ENCODE results near the gene ELMO1.

The ELMO1 gene

GRCh38 chr7:36870625-36871354, 577.9 kb downstream of the ELMO1 start:
- no peak for DNase-seq (ENCODE audit: extremely low read depth in 1 of 2, low read depth in 1 of 2)

GRCh38 chr7:36868727-36869411, 579.8 kb downstream of the ELMO1 start:
- DNase-seq (ENCODE audit: extremely low read depth in 1 of 2, low read depth in 1 of 2): no peak

- DNase-seq (ENCODE audit: extremely low read depth in 1 of 2, low read depth in 1 of 2): no peak
Observed at GRCh38 chr7:36865019-36865418, 583.6 kb downstream of the ELMO1 start.

GRCh38 chr7:36863901-36864701, 584.6 kb downstream of the ELMO1 start:
- DNase-seq (ENCODE audit: extremely low read depth in 1 of 2, low read depth in 1 of 2): peak; percentile 9

GRCh38 chr7:36862771-36863261, 585.8 kb downstream of the ELMO1 start:
- no peak for DNase-seq (ENCODE audit: extremely low read depth in 1 of 2, low read depth in 1 of 2)

GRCh38 chr7:36861656-36862055, 587.0 kb downstream of the ELMO1 start:
- no peak for DNase-seq (ENCODE audit: extremely low read depth in 1 of 2, low read depth in 1 of 2)

GRCh38 chr7:36860681-36861080, 588.0 kb downstream of the ELMO1 start:
- DNase-seq (ENCODE audit: extremely low read depth in 1 of 2, low read depth in 1 of 2): no peak

- DNase-seq (ENCODE audit: extremely low read depth in 1 of 2, low read depth in 1 of 2): no peak
Observed at GRCh38 chr7:36855330-36855729, 593.3 kb downstream of the ELMO1 start.

- DNase-seq (ENCODE audit: extremely low read depth in 1 of 2, low read depth in 1 of 2): no peak
Observed at GRCh38 chr7:36854652-36855051, 594.0 kb downstream of the ELMO1 start.

GRCh38 chr7:36852931-36853330, 595.7 kb downstream of the ELMO1 start:
- DNase-seq (ENCODE audit: extremely low read depth in 1 of 2, low read depth in 1 of 2): no peak

- no peak for DNase-seq (ENCODE audit: extremely low read depth in 1 of 2, low read depth in 1 of 2)
Observed at GRCh38 chr7:36852017-36852416, 596.6 kb downstream of the ELMO1 start.

GRCh38 chr7:36851382-36851781, 597.3 kb downstream of the ELMO1 start:
- DNase-seq (ENCODE audit: extremely low read depth in 1 of 2, low read depth in 1 of 2): no peak

- no peak for DNase-seq (ENCODE audit: extremely low read depth in 1 of 2, low read depth in 1 of 2)
Observed at GRCh38 chr7:36847946-36848345, 600.7 kb downstream of the ELMO1 start.

GRCh38 chr7:36844374-36844773, 604.3 kb downstream of the ELMO1 start:
- DNase-seq (ENCODE audit: extremely low read depth in 1 of 2, low read depth in 1 of 2): no peak

- DNase-seq (ENCODE audit: extremely low read depth in 1 of 2, low read depth in 1 of 2): no peak
Observed at GRCh38 chr7:36840904-36841303, 607.8 kb downstream of the ELMO1 start.

GRCh38 chr7:36838616-36839225, 609.9 kb downstream of the ELMO1 start:
- no peak for DNase-seq (ENCODE audit: extremely low read depth in 1 of 2, low read depth in 1 of 2)

GRCh38 chr7:36831049-36831448, 617.6 kb downstream of the ELMO1 start:
- no peak for DNase-seq (ENCODE audit: extremely low read depth in 1 of 2, low read depth in 1 of 2)

GRCh38 chr7:36827726-36828703, 620.6 kb downstream of the ELMO1 start:
- DNase-seq (ENCODE audit: extremely low read depth in 1 of 2, low read depth in 1 of 2): no peak

GRCh38 chr7:36825501-36825900, 623.2 kb downstream of the ELMO1 start:
- DNase-seq (ENCODE audit: extremely low read depth in 1 of 2, low read depth in 1 of 2): no peak

GRCh38 chr7:36823353-36823752, 625.3 kb downstream of the ELMO1 start:
- no peak for DNase-seq (ENCODE audit: extremely low read depth in 1 of 2, low read depth in 1 of 2)

All from activated CD8-positive, alpha-beta memory T cell treated with anti-CD3 and anti-CD28 coated beads for 1 hour (primary cell).